B cell (primary cell): ENCODE data around the gene LZTFL1.

ENCODE experiments used
- EZH2 ChIP-seq: IDR thresholded peaks from 2 replicates; pipeline ENCODE4 v1.6.1; 2012; ENCODE audit warnings: borderline replicate concordance, low read depth, mild to moderate bottlenecking, moderate library complexity, low read length; ENCODE audit not compliant: insufficient read depth, poor library complexity, severe bottlenecking
- TF ChIP-seq, protein P1 (sequence below): fragments of 200-600 bp; IDR thresholded peaks from one replicate; pipeline ENCODE4 v1.8.0; 2022; ENCODE audit warnings: antibody characterized with exemption, mild to moderate bottlenecking

DNA sequence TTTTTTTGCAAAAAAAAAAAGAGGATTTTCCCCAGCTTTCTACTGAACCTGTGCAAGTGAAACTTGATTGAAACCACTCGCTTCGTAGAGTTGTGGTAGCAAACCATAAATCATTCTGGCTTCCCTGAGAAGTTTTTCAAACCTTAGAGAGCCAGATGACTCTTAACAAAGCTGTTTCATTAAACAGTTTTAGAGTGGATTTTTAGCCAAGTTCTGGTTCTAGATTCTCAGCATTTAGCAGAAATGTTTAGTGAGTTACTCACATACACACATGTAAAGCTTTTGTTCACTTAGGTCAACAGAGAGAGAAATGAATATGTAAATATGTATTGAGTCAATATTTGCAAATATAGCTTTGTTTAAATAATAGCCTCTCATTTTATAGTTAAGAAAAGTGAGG lies 26.3 kb upstream of the LZTFL1 start:
- TF ChIP-seq, protein P1, sequence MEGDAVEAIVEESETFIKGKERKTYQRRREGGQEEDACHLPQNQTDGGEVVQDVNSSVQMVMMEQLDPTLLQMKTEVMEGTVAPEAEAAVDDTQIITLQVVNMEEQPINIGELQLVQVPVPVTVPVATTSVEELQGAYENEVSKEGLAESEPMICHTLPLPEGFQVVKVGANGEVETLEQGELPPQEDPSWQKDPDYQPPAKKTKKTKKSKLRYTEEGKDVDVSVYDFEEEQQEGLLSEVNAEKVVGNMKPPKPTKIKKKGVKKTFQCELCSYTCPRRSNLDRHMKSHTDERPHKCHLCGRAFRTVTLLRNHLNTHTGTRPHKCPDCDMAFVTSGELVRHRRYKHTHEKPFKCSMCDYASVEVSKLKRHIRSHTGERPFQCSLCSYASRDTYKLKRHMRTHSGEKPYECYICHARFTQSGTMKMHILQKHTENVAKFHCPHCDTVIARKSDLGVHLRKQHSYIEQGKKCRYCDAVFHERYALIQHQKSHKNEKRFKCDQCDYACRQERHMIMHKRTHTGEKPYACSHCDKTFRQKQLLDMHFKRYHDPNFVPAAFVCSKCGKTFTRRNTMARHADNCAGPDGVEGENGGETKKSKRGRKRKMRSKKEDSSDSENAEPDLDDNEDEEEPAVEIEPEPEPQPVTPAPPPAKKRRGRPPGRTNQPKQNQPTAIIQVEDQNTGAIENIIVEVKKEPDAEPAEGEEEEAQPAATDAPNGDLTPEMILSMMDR, result no peak
- TF ChIP-seq EZH2, result no peak
